Cortex of kidney (tissue), 1 donor: ENCODE measurements around the gene TXK.

Experiments used
- DNase-seq: peaks from one replicate; lab custom pipeline; 2025; lab: John Stamatoyannopoulos, UW

TXK gene

DNA sequence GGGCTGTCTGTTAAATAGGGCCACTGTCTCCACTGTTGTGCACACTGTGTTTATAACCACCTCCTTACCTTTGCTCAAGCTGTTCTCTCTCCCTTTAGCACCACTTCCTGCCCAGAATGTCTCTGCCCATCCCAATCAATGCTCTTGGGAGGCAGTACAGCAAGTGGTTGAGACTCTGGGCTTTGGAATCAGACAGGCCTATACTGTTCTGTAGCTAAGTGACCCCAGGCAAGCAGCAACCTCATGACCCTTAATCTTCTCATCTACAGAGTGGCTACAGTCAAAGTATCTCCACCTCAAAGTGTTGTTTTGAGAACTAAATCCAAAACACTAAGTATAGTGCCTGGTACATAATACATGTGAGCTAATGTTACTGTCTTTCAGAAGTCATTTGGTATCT is 3.8 kb upstream of the TXK start:
- no peak for DNase-seq

DNA sequence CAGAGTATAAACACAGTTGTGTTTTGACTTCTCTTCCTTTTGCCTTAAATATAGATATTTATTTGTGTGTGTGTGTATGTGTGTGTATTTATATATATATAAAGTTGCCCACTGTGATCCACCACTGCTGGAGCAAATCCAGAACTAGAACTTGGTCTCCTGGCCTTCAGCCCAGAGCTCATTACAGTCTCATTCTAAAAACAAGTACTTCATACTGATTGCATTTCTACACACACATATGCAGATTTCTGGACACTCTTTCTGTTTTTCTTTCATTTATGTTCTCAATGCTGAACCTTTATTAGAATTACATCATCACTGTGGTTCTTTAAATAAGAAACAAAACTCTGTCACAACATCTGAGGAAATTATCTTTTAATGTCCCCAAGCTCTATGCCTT is 381 bp downstream of the TXK start:
- DNase-seq: no peak

DNA sequence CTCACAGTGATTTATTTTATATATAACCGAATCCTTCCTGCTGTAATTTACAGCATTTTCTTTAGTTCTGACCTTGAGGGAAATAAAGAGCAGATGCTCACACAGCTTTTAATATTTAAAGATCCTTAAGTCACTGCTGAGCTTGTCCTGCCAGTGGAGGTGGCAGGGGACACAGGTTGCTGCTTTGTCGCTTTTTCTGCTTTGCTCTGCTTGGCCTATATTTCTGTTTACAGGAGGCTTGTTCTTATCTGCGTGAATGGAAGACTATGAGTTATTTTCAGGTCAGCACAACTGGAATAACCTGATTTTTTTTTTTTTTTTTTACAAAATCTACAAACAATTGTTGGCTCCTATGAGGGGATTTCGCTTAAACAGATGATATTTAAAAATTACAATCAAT is 2.3 kb downstream of the TXK start:
- DNase-seq: no peak

DNA sequence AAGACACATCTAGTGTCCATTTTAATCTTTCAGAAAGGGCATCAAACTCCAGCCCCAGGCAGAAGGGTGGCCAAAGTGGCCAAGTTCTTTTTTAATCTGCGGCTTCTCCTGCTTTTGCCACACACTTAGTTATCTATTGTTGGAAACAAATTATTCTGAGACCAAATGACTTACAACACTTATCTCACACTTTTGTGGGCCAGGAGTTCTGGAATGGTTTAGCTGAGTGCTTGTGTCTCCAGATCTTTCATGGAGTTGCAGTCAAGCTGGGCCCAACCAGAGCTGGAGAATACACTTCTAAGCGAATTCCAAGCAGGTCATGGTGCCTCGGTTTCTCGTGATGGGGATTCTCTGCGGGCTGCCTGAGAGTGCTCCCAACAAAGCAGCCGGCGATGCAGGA is 4.0 kb downstream of the TXK start:
- DNase-seq: no peak

DNA sequence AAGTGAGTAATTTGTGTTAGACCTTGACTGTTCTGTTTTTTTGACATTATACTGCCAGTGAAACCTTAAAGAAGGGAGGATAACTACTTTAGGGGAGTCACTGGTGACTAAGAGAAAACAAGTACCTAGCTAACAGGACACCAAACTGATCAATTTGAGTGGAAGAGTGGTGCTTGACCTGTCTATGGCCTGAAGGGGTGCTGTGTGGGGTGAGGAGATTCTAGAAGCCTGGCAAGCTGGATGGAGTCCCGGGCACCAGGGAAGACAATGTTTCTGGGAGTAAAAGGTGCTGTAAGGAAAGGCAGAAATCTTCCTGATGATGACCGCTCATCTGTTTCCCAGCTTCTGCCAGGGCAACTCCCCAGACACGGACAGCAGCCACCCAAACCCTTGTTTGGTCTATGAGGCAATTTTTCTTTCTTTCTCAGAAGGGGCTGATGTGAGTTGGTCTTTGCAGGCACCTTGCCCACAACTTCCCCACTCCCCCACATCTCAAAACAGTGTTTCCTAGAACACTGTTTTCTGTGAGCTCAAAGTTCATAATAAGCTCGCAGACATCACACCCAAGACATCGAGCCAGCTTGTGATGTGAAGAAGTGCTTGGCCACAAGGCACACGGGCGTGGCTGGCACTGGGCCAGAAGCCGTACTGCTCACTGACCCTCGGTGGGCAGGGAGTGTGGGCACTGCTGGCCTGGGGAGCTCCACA is 4.6 kb downstream of the TXK start:
- no peak for DNase-seq

DNA sequence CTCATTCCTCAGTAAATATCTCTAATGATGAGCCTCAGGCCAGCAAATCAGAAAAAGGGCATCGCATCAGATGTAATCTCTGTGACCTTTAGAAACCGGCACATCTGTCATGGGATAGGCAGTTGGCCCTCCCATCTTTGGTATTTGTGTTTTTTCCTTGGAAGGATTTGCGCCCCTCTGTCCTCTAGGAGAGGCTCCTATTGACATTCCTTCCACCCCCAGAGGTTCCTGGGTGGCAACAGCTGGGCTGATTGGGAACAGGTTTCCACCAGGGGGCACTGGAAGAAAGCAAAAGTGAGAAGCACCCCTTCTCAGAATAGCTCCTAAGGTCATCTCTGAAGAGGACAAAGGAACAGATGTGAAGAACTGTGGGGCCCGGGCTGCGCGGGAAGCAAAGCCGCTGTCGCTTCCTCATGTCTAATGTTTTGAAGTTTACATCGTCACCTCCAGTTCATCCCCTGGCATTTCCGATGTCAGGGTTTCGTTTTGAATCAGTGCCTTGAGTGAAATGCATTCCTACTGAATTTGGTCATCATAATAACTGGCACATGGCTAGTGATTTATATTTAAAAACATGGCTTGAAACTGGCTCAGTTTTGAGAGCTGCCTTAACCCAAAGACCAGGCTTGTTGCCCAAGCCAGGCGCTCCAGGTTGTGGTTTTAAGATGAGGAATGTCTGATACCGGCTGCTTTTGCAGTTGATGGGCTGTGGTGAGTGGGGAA is 6.2 kb downstream of the TXK start:
- no peak for DNase-seq

DNA sequence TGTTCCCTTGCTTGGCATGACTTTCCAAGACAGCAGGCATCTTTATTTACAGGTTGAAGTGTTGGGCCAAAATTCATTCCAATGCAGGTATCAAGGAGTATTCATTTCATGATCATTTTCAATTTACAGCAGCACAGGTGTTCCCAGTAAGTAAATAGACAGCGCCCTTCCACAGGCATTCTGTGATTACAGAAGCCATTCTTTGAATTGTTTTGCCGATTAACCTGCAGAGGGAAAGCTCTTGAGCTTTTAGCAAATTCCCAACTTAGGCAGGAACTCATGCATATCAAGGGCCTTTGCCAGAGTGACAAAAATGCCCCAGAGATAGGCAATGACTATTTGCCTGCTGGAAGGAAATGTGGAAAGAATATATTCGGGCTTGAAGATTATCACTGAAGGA is 6.8 kb downstream of the TXK start:
- no peak for DNase-seq

DNA sequence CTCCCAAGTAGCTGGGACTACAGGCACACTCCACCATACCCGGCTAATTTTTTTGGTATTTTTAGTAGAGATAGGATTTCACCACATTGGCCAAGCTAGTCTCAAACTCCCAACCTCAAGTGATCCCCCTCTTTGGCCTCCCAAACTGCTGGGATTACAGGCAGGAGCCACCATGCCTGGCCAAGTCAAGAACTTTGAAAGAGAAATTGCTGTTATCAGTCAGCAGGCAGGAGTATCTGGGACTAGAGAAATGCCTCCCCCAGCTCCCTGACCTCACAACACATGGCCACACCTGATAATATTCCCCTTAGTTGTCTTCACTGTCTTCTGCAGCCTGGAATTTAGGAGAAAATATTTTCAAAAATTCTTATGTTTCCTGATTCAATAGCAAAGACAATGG is 7.4 kb downstream of the TXK start:
- no peak for DNase-seq

DNA sequence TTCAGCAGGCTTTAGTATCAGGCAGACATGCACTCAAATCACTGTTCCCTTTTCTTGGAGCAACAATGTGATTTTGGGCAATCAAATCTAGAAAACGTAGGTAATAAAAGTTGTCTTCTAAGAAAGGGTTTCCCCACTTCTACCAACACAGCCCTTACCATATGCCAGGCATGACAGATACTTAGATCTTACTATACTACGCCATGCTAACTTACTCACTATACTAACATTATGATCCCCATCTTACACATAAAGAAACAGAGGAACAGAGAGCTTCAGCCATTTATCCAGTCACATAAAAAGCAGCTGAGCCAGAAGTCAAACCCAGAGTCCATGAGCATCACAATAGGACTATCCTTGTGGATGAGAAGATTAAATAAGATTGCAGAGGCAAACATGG is 9.2 kb downstream of the TXK start:
- DNase-seq: no peak

DNA sequence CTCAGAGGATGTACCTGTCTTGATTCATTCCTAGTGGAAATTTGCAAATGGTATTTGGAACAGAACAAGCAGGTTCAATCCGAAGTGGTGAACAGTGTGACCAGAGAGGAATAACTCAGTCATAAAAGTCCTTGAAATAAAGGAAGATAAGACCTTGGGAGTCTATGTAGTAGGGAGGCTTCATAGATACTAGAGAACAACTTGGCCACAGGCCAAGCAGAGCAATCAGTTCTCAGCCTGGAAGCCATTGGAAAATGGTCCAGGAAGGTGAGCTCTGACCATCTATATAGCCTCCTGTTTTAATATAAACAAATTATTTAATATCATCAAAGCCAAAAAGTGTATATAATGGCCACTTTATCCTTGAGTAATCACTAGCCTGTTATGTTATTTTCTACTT is 11.3 kb downstream of the TXK start:
- no peak for DNase-seq

DNA sequence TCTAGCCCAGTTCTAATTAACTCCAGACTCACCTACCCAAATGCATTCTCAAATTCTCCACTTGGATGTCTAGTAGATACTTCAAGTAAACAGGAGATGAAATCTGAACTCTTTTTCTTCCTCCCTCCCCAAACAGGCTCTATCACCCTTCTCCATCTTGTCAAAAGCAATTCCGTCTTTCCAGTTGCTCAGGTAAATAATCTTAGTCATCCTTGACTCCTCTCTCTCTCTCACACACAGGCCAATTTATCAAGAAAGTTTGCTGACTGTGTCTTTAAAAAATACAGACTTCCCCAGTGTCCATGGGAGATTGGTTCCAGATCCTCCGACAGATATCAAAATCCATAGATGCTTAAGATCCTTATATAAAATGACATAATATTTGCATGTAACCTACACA is 12.9 kb downstream of the TXK start:
- DNase-seq: no peak

DNA sequence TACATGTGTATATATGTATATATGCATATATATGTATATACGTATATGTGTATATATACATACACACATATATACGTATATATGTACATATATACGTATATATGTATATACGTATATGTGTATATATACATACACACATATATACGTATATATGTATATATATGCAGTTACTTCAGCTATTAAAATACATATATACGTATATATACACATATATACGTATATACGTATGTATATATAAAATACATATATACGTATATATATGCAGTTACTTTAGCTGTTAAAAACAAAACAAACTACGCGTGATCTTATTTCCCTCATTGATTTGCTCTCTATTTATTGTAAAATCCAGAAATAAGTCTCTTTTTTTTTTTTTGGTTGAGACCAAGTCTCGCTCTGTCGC is 13.9 kb downstream of the TXK start:
- no peak for DNase-seq

DNA sequence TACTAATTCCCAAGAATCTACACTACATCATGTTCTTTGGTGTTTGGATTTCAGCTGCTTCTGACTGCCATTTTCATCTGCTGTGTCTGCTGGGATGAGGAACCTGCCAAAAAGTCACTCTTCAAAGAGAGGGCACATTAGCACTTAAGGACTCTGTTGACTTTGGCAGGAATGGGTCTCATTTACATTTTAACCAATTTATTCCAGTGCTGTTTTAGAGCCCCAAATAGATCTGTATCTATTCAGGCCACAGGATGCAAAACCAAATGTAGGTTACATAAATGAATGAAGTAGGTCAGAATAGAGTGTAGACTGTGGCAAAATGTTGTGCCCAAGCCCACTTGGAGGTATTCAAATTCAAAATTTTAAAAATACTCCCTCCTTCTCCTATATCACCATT is 14.4 kb downstream of the TXK start:
- DNase-seq: no peak

DNA sequence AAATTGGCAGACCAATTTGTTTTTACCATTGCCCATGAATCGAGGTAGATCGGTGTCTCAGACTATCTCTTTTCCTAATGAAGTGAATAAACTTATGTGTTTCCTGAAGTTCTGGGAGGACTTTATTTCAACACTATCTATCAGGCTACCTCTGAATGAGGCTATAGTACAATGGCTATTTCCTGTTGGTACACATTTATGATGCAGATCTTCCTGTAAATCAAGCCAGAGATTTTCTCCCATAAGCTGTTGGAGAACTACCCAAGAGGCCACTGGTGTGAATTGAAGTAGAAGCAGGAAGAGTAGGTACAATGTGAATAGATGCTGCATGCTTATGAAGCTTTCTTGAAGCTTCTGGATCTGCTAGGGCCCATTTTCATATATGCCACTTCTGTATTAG is 16.0 kb downstream of the TXK start:
- DNase-seq: no peak

DNA sequence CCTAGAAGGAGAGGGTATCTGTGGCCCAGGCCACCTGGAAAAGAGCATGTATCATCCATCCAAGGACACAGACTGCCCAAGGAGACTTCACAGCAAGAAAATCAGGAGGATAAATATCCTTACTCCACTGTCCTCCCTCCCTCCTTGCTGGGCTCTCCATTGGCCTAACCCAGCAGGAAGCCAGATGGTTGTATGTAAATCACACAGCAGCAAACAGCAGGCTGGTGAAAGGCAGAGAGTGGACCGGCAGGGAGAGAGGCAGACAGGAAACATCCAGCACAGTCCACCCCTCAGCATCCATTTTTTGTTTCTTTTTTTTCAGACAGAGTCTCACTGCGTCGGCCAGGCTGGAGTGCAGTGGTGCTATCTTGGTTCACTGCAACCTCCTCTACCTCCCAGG is 17.5 kb downstream of the TXK start:
- no peak for DNase-seq

DNA sequence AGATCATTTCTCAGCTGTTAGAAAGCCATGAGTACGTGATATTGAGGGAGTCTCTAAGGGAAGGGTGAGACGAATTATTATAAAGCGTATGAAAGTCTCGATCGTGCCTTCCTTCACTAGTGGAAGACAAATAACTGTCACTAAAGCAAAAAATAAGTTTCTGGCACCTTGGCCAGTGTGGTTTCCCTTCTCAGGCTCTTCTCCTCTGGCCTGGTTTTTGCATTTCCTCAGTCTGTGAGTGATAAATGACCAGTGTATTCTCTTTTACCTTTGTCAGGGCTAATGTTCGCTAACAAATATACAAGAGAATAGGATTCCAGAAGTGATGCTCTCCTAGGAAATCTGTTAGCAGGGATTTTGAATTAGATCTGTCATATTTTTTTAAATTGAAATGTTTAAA is 19.6 kb downstream of the TXK start:
- no peak for DNase-seq

DNA sequence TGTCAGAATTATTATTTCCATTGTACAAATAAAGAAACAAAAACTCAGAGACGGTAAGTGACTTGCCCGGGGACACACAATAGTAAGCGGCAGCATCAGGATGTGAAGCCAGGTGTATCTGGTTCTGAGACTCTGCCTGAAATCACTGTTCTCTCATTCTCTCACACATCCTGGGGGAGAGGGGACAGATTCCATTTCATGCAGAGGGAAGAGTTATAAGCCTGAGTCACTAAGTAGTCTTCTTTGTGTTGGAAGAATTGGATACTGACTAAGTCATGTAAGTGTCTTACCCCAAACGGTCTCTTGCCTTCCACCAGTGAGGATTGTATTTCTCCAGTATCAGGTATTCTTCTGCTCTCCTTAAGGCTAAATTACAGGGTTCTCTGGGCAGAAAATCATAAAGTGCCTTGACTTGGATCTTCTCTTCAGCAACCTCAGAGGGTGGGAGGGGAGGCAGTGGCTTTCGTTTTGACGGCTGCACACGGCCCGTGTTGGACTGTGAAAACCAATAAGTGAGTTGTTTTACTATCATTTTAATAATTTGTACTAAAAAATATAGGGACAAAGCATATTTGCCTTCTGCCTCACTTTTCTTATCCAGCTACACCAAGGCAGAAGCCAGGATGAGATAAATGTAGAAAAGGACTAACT is 21.9 kb downstream of the TXK start:
- no peak for DNase-seq

DNA sequence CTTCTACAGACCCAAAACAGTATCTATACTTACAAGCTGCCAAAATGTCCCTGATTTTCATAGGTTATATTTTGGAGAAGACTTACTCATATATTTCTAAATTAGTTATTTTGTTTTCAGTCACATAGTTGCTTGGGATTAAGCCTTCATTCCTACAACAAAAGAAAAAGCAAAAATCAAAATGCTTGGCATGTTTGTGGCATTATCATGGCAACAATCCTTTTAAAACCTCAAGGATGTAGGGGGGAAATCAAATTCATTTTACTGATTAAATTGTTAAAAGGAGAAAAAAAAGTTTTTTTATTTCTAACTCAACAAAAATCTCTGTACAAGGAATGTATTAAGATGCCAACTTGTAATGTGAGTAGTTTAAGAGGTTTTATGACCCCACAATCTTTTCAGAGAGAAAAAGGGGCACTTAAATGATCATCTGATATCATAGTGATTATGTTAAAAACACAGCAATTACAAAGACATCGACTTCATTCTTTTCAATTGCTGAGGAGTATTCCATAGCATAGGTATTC is 23.5 kb downstream of the TXK start:
- DNase-seq: no peak

DNA sequence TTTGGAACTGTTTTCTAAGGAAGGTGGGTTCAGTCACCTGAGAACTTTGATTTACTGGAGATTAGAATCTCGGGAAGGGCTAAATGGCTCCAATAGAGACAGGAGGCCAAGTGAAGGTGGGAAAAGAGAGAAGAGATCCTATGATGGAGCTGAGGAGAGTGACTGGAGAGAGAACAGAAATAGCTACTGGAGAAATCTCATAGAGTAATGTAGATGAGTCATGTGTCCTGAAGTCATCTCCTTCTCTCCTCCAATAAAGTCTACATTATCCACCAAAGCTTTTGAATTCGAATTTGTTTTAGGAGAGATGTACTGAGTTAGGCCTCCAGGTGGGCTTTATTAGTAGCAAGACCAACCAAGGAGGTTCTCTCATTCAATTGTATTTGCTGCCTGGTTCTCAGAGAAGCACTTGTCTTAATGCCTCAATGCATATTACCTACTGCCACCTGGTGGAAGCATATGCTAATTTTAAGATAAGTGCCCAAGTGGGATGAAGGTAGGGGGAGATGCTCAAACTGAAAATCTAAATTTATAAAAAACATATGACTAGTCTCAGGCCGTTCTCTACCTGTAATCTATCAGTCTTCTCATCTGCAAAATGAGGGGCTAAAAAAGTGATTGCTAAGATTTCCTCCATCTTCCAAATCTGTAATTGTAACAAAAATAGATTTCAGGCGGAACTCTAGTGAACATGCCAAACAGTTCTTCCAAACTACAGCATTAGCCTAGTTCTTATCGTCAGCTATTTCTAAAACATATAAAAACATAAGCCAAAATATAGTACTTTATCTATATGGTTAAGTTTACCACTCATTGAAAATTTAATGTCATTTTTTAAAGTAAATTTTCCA is 24.4 kb downstream of the TXK start:
- no peak for DNase-seq

DNA sequence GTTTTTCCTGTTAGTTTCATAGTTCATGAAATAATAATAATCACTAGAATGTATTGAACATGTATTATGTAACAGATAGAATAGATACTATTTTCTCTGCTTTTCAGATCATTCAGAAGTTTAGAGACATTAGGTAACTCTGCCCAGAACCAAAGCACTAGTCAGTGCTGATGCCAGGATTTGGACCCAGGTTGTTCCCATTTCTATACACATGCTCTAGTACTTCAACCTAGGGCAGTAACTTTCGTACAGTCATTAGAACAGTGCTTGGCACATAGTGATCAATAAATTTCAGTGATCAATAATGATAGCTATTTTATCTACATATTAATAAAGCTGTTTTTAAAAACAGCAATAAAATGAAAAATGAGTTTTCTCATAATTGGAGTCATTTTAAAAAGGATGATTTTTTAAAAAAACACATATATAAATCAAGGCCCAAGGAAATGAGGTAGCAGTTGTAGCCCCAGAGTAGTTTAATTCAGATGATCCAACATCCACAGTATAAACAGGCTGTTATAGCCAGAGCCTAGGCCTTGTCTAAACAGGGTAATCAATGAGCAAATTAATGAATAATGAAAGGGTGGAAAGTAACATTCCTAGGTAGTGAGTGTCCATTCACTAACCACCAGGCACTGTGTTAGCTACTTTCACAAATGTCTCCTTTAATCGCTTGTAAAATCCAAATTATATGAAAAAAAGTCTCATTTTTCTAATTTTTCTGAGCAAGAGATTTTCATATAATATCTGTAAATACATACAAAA is 25.6 kb downstream of the TXK start:
- no peak for DNase-seq

DNA sequence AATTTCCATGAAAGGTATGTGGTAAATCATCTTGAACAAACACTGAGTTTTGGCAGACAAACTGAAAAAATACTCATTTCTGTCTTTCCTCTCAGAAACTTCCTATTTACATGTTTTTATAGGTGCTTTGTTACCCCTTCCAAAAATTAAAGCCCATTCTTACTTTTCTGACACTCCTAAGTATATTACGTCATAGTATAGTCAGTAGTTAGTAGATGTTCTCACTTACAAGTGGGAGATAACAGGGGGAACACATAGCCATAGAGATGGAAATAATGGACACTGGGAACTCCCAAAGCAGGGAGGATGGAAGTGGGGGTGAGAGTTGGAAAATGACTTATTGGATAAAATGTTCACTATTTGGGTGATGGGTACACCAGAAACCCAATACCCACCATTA is 28.8 kb downstream of the TXK start:
- DNase-seq: no peak
